ENCODE results near the gene GADD45G.
A peak's percentile ranks its signal among the peaks of the same experiment; 100 is the strongest.

Gene GADD45G

DNA sequence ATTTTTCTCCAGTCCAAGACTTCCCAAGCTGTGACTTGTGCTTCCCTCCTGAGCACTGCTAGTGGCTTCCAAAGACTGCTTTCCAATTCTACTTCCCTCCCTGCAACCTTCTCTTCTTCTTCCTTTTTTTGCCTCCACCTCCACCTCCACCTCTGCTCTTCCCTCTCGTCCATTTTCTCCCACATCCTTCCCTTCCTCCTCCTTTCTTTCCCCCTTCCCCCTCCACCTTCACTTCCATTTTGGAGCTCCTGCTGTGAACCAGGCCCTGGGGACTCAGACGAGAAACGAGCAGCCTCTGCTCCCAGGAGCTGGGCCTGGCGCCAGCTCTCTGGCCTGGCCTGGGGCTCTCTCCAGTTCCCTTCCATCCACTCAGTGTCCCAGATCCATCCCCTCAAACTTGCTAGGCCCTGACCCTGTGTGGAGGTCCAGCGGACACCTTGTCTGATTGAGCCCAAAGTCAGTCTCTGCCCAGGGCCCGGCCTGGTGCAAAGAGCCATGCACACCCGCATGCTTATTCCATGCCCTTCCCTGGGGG is 5.6 kb downstream of the GADD45G start:
- no peak for DNase-seq

DNA sequence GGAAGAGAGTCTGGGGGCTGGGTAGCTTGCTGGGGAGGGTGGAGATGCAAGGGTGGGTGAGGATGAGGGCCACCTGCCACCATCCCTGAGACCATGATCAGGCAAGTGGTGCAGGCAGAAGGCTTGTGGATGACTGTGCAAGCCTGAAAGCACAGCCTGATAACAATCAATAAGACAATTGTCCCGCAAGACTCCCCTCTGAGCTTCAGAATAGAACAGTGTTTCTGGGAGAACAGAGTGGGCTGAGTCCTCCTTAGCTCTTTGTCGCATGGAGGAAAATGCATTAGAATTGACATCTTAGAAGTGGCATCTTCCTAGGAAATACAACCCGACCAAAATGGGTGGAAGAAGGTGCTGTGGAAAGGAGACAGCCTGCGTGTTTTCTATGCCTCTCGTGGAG is 6.6 kb downstream of the GADD45G start:
- DNase-seq: no peak

DNA sequence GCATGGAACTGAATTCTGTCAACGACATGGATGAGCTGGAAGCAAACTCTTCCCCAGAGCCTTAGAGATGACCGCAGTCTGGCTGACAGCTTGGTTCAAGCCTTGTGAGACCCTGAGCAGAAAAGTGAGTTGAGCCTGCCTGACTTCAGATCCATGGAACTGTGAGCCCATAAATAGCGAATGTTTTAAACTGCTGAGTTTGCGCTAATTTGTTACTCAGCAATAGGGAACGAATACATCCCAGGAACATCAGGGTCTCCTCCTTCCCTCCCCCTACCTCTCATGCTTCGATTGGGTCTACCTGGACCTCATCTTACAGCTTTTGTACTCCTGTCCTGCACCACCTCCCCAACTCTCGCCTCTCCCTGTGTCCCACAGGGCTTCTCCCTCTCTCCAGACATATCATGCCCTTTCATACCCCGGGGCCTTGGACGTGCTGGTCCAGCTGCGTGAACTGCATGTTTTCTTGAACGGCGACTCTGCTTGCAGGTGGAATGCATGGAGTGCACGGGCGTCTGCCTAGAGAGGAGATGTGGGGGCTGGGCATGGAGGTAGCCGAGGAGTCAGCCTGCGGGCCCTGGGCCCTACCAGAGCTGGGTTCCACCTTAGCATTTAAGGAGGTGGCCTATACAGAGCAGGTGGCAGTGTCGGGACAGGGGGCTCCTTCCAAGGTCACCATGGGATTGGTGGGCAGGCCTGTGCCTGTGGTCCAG is 7.9 kb downstream of the GADD45G start:
- DNase-seq: no peak

DNA sequence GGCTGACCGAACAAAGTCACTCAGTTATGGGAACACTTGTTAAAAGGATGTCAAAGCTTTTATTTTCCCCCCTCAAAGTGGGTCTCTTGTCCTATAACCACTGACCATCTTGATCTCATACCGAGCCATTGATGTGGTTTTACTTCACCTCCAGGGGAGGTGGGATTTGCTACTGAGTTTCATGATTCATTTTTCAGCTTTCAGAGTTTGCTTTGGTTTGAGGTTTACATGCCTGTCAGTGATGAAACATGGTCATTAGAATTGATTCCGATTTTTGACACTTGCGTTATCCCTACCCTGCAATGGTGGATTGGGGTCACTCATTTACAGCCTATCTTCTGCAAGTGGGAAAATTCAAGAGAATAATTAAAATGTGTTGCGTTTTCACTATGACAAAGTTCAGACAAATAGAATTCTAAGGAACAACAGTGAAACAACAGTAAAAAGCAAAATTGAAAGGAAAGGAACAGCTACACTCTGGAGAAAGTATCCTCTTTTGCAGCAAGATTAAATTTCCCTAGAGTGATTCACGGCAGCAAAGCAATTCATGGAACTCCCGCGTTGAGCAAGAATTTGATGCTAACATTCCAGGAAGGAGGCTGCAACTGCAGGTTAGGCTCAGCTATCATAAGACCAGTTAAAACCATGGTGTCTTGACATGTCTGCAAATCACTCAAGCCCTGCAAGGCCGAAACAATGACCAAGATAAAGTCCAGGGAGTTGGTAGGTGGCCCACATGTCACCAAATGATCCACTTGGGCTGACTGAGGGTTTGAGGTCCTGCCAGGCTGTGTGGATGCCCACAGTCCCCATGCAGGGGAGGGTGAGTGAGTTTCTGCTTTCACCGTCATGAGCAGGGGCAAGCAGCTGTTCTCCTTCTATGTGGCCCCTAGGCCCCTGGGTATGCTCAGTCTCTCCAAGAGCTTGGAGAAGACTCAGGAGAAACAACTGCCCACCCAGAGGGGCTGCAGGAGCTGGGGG is 9.4 kb downstream of the GADD45G start:
- DNase-seq: no peak

DNA sequence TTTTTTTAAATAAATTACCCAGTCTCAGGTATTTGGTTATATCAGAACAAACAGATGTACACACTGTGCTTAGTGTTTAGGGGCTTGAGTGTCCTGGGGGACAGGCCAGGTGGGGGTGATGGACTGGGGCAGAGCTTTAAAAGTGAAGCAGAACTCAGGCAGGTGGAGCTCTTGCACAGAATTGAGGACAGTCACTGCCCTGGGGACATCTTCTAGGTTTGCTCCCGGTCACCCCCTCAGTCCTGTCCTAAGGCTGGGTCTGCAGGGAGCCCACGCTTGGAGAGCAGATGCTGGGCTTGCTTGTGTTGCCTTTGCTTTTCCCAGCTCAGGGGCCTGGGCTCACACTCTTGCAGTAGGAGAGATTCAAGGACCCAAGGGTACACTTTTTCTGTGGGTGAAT is 10.8 kb downstream of the GADD45G start:
- DNase-seq: no peak

DNA sequence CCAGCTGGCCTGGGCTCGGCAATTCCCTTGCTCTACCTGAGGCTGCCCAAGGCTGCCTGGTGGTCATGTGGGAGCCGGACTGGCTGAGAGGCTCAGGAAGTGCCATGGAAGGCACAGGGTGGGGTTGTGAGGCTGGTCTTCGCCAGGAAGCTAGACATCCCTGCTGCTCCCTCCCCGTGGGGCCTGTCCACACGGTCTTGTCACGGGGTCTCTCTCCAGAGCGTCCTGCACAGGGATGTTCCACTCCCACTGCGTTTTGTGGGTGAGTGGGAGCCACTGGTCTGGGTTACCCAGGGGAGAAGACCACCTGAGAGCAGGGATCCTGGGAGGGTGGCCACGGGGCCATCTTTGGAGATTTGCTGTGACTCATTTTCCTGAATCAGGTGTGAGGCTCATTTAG is 11.6 kb downstream of the GADD45G start:
- no peak for DNase-seq

DNA sequence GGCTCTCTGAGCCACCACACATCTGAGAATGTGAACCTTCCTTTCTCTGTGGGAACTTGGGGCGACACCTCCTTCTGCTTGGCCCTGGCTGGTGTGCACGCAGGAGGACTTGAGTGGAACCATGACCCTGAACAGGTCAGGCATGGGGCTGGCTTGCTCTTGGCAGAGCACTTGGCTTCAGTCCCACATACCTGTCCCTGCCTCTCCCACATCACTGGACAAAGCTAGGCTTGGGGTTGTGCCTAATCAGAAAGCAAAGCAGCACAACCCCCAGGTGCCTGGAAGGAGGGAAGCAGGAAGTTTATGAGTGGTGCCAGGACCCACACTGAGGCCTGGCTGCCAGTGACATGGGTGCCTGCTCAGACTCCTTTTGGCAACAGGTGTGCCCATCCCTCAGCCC is 13.2 kb downstream of the GADD45G start:
- no peak for DNase-seq

DNA sequence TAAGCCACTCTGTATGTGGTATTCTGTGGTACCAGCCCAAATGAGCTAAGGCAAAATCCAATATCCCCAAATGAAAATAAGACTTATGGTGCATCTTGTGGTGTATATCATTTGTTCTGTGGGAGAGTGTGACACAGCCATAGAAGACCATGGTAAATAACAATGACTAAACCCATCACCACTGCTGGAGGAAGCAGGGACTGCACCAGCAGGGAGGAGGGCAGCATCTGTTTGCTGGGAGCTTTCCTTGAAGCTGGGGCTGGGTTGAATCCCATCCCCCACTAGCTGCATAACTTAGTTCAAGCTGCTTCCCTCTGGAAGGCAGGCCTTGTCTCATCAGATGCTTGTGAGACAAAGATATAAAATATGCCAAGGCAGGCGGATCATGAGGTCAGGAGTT is 14.2 kb downstream of the GADD45G start:
- no peak for DNase-seq

DNA sequence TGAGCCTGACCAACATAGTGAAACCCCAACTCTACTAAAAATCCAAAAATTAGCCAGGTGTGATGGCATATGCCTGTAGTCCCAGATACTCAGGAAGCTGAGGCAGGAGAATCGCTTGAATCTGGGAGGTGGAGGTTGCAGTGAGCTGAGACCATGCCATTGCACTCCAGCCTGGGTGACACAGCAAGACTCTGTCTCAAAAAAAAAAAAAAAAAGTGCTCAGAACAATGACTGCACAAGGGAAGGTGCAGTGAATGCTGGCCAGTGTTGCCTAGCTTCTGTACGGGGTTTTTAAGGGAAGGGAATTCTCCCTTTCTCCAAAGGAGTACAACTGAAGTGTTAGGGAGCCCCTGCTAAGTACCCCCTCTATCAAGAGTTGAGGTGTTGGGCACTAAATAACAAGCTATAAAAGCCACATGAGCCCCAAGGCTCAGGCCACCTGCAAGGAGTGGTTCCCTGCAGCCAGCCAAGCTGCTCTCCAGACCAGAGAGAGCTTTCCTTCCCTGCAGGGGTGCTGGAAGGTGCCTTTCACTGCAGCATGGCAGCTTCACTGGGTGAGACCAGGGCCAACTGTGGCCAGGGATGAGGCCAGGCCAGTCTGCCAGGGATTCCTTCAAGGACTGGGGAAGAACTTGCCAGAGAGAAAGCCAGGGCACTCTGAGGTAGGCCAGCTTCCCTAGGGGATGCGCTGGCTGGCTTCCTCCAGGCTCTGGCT is 14.8 kb downstream of the GADD45G start:
- DNase-seq: no peak

DNA sequence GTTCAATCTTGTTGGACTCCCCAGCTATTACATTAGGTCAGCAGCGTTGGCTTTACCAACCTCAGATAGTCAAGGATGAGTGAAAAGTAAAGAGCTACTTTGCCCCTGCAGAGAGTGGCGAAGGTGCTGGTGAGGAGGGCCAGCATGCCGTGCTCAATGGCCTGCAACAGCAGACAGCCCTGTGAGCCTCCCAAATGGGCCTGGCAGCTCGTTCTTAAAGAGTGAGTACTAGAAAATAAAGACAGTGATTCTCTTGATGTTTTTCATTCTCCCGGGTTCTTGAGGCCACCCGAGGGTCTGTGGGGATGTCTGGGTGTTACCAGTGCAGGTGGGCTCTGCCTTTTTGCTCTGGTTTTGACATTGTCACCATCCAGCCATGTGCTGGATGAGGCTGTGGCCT is 16.2 kb downstream of the GADD45G start:
- no peak for DNase-seq

DNA sequence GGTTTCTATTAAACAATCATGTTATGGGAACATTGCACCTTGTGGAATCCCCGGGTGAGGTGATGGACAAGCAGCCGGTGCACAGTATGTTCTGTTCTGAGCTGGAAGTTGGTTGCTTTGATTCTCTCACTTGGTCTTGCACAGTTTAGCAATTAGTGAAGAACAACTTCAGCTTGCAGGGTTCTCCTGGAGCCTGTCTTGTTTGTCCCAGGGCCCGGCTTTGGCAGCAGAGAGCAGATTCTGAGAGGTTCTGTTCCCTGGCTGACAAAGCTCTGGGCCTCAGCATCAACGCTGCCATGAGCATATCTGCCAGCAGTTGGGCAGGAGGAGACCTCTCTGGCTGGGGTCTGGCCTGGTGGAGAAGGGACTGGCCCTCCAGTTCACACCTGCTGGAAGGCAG is 16.9 kb downstream of the GADD45G start:
- no peak for DNase-seq

DNA sequence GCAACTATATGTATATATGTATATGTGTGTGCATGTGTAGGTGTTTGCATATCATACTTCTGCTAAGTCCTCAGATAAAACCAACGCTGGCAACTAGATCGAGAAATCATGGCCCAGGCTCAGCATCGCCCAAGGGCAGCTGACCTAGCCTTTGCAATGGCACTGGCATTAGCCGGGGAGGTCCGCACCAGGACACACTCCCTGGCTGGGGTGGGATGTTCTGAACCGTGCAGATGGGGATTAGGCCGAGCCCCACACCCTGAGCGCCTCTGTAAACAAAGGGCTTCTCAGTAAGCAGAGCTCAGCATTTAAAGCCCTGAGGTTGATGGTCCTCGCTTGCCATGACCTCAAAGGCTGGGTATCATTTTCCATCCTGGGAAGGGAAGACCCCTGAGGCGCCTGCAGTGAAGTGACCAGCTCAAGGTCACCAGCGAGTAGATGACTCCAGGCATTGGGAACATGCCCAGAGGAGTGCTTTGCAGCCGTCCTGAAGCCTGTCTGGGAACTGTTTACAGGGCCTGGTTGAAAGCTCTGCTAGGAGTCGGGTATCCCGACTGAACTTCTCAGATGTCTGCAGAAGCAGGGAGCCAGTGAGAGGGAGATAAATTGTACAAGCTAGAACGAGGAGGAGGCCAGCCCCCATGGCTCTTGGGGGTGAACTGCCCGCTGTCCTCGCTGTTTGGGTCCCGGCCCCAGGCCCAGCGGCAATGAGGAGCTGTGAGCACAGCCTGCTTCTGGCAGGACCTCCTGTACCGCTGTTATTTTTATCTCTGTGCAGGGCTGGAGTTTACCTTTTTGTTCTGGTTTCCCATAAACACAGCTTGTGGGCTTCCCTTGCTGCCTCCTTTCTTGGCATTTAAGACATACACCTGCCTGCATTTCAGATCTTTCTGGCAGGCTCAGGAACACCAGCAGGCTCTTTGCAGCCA is 18.4 kb downstream of the GADD45G start:
- no peak for DNase-seq

DNA sequence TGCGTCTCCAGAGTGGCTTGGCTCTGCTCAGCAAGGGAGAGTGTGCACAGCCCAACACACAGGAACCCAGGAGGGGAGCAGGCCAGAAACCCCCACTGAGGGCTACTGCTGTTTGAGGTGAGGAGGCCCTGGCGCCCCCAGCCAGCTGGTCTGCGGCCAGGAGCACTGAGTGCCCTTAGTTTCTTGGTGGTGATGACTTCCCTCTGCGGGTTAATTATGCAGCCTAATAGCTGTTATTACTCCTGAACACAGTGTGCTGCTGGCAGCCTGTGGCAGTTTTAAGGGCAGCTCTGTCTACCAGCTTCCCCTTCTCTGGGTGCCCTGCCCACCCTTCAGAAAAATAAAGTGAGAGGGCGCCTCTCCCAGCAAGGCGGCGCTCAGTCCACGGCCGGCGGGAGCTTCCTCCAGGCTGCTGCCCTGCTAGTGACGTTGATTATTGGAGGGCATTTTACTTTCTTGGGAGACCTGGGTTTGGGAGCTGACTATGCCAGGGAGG is 19.2 kb downstream of the GADD45G start:
- peak; percentile 28 for DNase-seq

DNA sequence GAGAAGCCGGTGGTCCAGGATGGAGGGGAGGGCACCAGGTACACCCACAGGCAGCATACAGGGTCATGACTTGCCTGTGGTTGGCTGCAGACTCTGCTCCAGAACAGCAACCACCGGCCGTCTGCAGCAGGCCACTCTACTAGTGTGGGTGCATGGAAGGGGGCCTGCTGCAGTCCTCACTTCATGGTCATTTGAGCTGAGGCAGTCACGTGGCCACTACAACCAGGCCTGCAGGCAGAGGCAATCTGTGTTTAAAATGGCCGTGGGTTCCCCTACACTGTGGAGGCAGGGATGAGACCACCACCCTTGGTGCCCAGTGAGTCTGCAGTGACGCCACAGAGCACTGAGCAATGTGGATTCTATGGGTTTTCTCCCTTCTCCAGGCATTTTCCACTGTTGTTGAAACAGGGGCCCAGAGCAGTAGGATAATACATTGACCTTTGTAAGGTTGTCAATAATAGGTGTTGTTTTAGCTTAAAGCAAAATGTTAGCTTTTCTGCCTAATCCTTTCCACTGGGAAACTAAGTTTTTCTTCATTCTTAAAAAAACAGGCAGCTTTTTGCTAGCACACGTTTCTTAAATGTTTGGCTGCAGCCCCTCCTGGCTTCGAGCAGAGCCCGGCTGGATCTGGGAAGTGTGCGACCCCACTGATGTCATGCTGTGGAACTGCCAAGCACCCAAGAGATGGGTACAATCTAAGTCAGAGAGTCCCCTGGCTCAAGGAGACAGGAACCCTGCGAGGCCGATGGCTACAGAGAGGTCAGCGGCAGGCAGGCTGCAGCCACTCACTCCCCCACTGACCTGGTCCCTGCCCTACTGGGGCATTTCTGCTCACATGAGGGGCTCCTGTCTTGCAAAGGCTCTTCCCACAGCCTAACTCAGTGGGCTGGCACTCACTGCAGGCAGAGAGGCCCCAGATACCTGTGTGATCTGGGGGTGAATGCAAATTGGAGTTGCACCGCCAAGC is 21.2 kb downstream of the GADD45G start:
- DNase-seq: no peak

DNA sequence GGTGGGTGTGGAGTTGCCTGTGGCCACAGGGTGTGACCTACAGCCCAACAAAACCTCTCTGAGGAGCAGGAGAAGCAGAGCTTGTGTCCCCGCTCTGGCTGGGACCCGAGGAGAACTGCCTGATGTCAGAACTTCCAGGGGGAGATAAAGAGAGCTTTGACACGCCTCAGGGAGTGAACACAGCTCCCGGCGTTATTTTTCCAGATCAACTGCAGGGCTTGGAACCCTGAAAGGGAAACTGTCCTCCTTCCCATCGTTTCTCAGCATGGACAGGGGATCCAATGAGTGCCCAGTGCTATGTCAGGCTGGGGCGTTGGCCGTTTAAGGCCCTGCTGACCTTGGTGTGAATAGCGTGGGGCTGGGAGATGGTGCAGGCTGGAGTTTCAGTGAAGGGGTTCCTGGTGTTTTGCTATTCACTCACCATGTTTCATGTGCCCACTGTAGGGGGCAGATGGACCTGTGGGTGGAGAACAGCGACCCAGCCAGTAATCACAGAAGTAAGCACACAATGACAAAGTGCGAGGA is 22.0 kb downstream of the GADD45G start:
- DNase-seq: no peak

DNA sequence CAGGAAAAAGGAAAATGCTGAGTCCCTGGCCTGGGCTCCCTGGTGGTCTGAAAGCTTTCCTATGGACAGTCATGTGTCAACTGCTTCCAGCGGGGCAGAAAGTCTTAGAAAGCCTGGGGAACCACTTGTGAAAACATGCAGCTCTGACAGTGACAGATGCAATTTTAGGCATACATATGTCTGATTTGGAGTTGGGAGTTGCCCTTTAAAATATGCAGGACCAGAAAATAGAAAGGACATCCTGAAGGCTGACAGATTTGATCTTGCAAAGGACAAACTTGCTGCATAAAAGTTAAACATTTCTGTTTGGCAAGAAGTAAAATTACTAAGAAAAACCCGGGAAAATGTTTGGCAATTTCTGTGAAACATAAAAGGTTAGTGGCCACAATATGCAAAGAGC is 23.8 kb downstream of the GADD45G start:
- no peak for DNase-seq

DNA sequence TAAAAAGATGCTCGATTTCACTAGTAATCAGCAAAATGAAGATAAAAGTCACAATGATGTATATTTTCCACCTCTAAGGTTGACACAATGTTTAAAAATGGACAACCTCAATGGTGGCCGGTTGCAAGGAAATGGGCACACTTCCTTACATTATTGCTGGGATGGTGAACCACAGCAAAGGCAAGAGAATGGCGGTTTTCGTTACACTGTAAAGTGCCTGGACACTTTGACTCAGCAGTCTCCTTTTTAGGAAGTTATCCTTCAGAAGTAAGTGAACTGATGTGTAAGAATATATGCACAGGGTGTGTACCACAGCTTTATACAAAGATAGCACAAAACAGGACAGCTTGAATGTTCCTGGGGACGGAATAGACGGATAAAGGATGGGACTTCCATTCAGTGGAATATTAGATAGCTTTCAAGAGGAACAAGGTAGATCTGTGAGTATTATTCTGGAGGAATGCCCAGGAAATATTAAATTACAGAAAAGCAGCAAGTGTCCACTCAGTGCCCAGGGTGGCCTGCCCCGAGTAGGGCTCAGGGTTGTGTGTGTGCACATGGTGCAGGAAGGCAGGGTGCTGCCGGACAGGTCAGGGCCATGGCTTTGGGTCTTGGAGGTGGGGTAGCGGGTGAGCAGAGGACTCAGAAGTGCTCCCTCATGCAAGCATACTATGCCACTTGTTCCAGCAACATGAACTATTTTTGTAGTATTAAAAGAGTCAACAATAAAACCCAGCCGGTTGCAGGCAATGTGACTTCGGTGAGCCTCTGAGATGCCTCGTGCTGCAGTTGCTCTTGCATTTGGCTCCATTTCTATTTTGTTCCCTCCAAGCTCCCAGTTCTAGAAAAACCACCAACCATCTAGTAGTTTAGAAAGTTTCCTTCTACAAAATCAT is 24.5 kb downstream of the GADD45G start:
- DNase-seq: no peak

DNA sequence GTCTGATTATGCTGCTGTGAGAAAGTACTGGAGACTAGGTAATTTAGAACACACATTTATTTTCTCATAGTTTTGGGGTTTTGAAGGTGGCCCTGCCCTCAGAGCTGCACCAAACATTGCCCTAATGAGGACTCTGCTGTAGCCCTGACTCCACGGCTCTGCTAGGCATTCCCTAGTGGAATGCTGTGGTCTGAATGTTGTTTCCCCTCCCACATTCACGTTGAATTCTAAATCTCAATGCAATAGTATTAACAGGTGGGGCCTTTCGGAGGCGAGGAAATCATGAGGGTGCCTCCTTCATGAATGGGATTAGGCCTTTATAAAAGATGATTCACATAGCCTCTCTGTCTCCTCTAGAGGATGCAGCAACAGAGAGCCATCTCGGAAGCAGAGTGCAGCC is 25.7 kb downstream of the GADD45G start:
- DNase-seq: no peak

DNA sequence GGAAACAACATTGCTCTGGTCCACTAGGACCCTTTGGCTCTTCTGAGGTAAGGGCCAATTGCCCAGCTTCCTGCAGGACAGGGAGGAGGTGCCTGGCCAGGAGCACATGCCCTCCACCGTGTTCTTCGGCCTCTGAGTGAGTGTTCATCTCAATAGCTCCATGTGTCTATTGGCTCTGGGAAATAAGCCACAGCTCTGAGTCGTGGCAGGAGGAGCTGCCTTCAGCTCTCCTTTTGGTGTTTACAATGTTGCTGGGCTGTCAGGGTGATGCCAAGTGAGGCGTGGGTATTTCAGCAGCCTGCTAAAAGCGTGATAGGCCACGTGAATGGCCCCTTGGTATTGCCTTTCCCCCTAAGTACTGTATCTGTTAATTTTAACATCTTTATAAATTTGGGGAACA is 26.6 kb downstream of the GADD45G start:
- no peak for DNase-seq
